ENCODE measurements around the gene SLC6A5. TPM values are rescaled to one million over a fixed set of nuclear protein-coding genes. Genes with fewer than 3 reads are reported as not detected.
A peak's percentile ranks its signal among the peaks of the same experiment; 100 is the strongest.

The SLC6A5 gene
- total RNA-seq, 1 experiment from 2014 or later, result not detected

DNA sequence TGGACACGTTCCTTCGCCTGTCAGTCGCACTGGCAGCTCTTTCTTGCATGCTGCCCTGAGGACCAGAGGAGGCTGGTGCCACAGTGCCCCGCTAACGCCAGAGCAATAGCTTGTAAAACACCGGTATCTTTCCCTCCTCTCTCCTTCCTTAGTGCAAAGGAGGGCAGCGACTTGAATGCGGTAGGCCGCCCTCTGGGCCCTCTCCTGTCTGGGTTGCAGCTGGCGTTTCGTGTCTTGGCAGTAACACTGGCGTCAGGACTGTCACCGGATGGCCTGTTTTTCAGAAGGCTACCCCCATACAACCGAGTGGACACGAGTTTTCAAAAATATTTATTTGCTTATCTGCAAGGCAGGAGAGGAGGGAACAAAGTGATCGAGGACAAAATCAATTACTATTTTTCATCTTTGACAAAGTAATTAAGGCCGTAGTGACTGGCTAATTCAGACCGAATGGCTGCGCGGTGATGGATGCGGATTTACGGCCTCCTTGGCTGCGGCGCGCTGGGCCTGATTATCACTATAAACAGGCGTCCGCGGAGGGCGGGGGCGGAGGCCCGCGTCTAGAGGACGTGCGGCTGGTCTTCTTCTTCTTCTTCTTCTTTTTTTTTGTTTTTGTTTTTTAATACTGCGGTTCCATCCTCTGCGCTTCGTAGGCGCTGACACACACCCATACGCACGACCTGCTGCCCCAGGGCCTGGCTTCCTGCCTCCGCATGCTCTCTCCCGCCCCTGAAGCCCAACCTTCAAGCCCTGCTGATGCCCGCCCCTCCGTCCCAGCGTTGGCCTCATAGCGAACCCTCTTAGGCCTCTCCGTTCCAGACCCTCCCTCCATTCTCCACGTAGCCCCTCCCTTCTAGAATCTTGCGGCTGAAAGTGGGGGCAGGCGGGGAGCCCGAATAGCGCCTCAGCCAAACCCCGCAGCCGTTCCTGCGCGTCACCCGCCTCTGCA, 2.9 kb upstream of the SLC6A5 start:
- DNase-seq (ENCODE audit: low read depth), result no peak

DNA sequence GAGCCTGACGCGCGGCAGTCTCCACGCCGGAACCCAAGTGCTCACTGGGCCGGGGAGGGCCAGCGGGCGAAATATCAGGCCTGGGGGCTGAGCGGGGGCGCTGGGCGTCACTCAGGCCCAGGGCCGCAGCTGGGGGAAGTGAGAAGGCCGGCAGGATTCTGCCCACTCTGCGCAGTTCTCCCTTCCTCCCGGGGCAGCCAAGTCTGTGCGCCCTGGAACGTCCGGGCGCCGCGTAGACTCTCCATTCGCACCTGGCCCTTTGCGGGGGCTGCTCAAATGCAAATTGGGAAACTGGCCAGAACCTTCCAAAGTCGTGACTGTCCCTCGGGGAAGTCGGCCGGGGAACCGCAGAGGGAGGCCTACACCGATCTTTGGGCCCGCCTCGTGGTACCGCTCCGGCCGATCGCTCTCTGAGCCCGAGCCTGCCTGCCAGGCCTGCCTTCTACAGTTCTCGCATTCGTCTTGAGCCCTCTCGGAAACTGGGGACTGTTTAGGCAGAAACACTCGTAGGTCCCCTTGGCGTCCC, 2.2 kb upstream of the SLC6A5 start:
- DNase-seq (ENCODE audit: low read depth), result no peak

DNA sequence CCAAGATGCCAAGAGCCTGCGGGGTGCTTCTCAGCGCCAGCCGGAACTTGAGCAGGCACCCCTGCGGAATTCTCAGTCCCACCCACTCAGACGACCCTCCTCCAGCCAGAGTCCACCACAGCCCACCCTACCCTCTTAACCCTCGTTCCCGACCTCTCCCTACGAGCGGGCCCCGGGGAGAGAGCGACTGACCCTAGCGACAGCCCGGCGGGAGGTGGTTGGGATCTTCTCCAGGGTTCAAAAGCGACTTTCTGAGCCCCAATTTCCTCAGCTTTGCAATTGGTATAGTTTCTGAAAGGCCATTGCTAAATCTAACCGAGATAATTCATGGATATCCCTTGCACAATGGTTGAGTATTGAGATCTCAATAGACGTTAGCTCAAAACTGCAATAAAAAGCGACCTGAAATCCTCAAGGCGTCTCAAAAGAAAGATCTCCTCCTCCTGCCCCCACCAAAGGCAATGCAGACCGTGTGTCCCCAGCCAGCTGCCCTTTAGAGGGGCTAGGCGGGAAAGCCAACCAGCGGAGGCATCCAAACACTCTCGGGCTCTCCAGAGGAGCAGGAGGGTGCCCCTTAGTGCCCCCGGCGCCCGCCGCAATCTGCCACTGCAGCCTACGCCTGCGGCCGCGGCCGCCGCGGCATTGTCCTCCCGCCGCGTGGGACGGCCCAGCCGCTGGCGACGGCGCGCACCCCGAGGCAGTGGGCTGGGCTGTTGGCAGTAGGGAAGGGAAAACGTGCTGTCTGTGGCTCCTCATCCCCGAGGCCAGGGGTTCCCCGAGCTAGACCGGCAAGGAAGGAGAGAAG, 1.5 kb upstream of the SLC6A5 start:
- no peak for DNase-seq (ENCODE audit: low read depth)

DNA sequence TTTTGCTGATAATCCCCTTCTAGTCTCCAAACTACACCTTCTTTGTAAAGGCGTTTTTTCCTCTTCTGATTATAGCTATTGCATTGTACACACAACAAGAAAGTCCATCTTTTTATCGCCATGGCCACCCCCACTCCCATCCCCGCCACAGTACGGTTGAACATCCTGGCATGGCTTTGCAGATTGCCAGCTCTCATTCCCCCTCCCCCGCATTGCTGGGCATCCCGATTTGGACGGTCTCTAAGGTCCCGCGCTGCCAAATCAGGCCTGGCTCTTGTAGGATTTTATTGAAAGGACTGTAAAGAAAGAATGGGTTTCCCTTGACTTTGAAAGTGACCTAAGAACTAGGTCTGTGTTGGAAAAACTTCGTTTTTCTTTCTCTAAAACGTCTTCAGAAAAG, 916 bp upstream of the SLC6A5 start:
- DNase-seq (ENCODE audit: low read depth), result no peak

DNA sequence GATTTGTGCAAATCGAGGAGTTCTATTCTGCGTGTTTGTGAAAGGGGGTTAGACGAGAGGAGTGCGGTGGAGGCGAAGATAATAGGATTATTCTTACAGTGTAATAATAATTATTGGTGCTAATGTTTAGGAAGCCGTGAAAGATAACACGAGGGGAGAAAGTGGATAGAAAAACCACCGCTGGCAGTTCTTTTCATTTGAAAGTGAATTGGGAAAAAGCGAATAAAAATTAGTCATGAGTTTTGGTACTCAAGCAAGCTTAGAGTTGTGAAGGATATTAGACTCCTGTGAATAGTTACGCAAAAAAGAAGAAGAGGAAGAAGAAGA, 575 bp downstream of the SLC6A5 start:
- DNase-seq (ENCODE audit: low read depth), result no peak

DNA sequence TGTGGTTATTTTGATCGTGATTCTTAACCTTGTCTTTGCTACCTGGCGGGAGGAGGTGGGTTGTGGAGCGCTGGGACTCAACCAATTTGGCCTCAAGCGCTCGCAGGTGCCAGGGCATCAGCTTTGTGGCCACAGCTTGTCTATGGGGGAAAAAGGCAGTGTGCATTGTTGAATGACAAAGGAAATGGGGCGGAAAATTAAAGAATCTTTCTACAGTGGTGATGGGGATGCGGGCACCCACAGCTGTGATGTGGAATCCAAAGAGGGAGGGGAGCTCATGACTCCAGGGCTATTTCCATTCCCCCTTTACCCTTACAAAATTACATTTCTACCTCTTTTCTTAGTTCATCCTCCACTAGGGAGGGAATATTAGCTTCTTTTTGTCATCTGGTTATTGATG, 1.1 kb downstream of the SLC6A5 start:
- no peak for DNase-seq (ENCODE audit: low read depth)

GRCh38 chr11:20601221-20601914, 2.0 kb downstream of the SLC6A5 start:
- no peak for DNase-seq (ENCODE audit: low read depth)

GRCh38 chr11:20604295-20604803, 4.9 kb downstream of the SLC6A5 start:
- DNase-seq (ENCODE audit: low read depth), result no peak

- DNase-seq (ENCODE audit: low read depth), result no peak
Measured at GRCh38 chr11:20604864-20605601, 5.6 kb downstream of the SLC6A5 start.

DNA sequence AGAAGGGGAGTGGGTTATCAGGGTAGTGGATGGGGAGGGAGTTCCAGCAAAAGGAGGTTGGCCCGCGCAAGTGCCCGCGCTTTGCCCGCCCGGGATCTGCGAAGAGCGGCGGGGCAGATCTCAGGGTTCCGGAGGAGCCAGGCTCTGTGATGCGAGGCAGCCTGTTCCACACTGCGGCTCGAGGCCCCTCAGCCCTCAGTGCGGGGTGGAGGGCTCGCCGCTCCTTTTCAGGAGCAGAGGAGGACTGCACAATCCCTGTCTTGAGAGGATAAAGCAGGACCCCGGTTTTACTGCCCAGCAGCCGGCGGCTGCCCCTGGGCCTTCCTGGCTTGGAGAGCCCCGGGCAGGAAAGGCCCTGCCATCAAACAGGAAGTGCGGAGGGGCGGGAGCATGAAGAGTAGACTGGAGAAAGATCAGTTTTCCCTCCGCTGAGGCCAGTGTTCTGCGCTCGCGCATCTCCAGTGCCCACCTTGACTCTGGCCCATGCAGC, 6.2 kb downstream of the SLC6A5 start:
- no peak for DNase-seq (ENCODE audit: low read depth)

DNA sequence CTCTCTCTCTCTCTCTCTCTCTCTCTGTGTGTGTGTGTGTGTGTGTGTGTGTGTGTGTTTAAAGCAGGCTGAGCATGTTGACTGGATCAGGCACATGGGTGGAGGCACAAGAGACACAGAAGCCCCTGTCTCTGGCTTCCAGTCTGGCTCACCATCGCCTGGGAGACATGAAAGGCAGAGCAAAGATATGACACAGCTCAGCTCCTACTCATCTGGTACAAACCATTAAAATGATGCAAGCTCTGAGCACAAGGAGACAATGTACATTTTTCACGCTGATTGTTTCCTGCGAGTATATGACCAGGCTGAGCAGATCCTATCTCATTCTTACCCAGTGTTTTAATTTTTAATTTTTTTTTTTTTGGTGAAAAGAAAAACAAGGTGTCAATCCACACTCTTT, 9.5 kb downstream of the SLC6A5 start:
- no peak for DNase-seq (ENCODE audit: low read depth)

GRCh38 chr11:20609727-20610707, 10.6 kb downstream of the SLC6A5 start:
- peak; percentile 32 for DNase-seq (ENCODE audit: low read depth)

- no peak for DNase-seq (ENCODE audit: low read depth)
Measured at GRCh38 chr11:20610825-20611224, 11.4 kb downstream of the SLC6A5 start.

GRCh38 chr11:20611445-20611844, 12.0 kb downstream of the SLC6A5 start:
- no peak for DNase-seq (ENCODE audit: low read depth)

DNA sequence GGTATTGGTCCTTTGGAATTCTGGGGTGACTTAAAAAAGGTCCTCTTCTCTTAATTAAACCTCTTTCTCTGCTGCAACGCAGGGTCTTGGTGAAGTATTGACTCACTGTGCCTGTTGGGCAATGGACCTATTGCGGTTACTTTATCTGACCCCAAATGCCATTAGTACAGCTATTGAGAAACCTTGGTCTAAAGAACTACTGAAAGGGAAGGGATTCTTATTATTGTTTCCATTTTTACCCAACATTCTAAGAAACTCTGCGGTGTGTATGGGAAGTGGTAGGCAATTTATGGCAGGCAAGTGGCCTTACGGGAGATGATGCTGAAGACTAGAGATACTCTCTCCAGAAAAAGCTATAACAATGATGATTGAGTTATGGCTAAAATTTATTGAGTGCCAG, 12.5 kb downstream of the SLC6A5 start:
- no peak for DNase-seq (ENCODE audit: low read depth)

DNA sequence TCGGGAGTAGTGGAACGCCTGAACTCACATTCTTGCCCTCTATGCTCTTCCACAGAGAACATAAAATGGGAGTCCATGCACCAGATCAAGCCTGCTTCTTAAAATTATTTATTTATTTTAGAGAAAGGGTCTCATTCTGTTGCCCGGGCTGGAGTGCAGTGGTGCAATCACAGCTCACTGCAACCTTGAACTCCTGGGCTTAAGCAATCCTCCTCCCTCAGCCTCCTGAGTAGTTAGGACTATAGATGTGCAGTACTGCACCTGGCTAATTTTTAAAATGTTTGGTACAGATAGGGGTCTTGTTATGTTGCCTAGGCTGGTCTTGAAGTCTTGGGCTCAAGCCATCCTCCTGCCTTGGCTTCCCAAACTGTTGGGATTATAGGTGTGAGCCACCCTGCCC, 13.0 kb downstream of the SLC6A5 start:
- no peak for DNase-seq (ENCODE audit: low read depth)

DNA sequence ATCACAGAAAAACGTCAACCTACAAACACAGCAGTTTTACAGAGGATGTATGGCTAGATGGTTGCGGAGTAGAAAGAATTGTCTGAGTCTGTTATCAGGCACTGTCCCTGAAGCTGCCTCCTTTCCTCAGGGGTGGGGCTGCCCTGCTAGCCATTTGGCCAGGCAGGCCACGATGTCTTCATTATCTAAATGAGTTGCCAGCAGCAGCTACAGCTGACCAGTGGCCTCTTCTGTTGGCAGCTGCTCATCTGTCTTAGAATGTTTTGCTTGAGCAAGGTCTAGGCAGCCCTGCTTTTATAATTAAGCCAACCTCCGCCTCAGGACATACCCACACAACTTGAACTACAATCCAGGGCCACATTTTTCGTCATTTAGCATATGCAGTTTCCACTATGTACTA, 17.5 kb downstream of the SLC6A5 start:
- DNase-seq (ENCODE audit: low read depth), result no peak

DNA sequence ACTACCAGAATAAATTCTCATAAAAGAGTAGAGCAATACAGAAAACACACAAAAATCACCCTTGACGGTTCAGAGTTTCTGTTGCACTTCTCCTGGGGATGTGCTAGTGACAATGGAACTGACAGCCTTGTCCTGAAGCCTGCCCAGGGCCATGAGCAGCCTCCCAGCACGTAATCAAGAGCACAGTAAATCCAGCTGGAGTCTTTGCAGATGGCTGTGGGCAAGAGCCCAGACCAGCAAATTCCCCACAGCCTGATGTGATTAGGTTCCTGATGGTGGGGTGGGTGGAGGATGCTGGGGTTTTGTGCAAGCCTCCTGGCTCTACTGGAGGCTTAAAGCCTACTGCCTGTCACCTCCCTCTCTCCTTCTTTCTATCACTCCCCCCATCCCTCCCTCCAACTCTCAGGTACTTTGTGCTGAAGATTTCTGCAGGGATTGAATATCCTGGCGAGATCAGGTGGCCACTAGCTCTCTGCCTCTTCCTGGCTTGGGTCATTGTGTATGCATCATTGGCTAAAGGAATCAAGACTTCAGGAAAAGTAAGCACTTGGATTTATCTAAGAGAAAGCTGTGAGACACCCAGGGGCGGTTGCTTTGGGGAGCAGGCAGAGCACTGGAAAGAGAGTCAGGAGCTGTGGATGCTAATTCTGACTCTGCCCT, 18.1 kb downstream of the SLC6A5 start:
- no peak for DNase-seq (ENCODE audit: low read depth)

DNA sequence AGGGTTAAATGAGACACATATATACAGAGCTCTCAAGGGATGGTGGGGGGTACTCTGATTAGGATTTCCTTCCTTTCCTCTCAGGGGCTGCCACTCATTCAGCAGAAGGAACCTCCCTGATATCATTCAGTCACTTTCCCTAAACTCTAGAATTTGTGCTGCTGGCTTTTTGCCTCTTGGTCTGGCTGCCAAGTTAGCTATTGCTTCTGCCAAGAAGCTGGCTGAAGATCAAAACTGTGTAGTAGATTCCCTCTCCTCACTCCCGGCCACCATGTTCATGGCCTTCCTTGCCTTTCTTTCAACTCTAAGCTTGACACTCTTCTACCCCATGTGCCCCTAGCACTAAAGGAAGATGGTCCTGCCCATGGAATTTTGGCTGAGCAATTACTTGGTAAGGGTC, 18.7 kb downstream of the SLC6A5 start:
- no peak for DNase-seq (ENCODE audit: low read depth)
